Liver (tissue), 9 donors: ENCODE data around the gene LANCL1. TPM values are rescaled to one million over a fixed set of nuclear protein-coding genes. Genes with fewer than 3 reads are reported as not detected.

Source experiments
- DNase-seq: peaks from one replicate; pipeline ENCODE4 v3.0.0-alpha.2; 2017; ENCODE audit warnings: low spot score
- H3K27ac ChIP-seq, 2 donors: one replicate each; pipeline ENCODE4 v1.7.0; 2013; ENCODE audit warnings: inconsistent platforms in 2 of 2, low read length in 2 of 2, control low read depth in 1 of 2, low read depth in 1 of 2, mild to moderate bottlenecking in 1 of 2
- H3K27me3 ChIP-seq, 4 donors: one replicate each; pipeline versions ENCODE4 v1.6.1 to v1.7.0; 2013; ENCODE audit warnings: low read length in 3 of 4, inconsistent platforms in 1 of 4, mild to moderate bottlenecking in 1 of 4, moderate library complexity in 1 of 4; ENCODE audit not compliant: control insufficient read depth in 4 of 4, insufficient read depth in 4 of 4
- H3K36me3 ChIP-seq, 4 donors: one replicate each; pipeline versions ENCODE4 v1.6.1 to v1.7.0; 2013; ENCODE audit warnings: low read length in 3 of 4, mild to moderate bottlenecking in 3 of 4, low read depth in 1 of 4, moderate library complexity in 1 of 4; ENCODE audit not compliant: control insufficient read depth in 4 of 4, insufficient read depth in 3 of 4
- H3K4me1 ChIP-seq, 4 donors: one replicate each; pipeline versions ENCODE4 v1.6.1 to v1.7.0; 2013; ENCODE audit warnings: low read length in 3 of 4, mild to moderate bottlenecking in 3 of 4, moderate library complexity in 1 of 4; ENCODE audit not compliant: control insufficient read depth in 4 of 4, insufficient read depth in 4 of 4
- H3K4me3 ChIP-seq, 3 donors: one replicate each; pipeline versions ENCODE4 v1.6.1 to v1.7.0; 2013; ENCODE audit warnings: low read length in 3 of 3, control low read depth in 1 of 3, low read depth in 1 of 3, mild to moderate bottlenecking in 1 of 3
- H3K9ac ChIP-seq, 2 donors: one replicate each; pipeline ENCODE4 v1.7.0; 2013; ENCODE audit warnings: low read length in 2 of 2, mild to moderate bottlenecking in 2 of 2, moderate library complexity in 2 of 2, control low read depth in 1 of 2, low read depth in 1 of 2
- H3K9me3 ChIP-seq, 4 donors: one replicate each; pipeline versions ENCODE4 v1.6.1 to v1.7.0; 2013; ENCODE audit warnings: low read length in 3 of 4; ENCODE audit not compliant: control insufficient read depth in 4 of 4
- ATF3 ChIP-seq: IDR thresholded peaks from 2 replicates; pipeline ENCODE4 v1.6.1; 2016; ENCODE audit warnings: antibody characterized with exemption
- CTCF ChIP-seq: fragments of 150-350 bp; IDR thresholded peaks from 2 replicates; pipeline ENCODE4 v1.5.1; 2017; ENCODE audit warnings: improper control_type of control experiment, low read depth, low read length; ENCODE audit not compliant: missing input control
- EGR1 ChIP-seq, 2 donors: IDR thresholded peaks; 2 replicates each; pipeline ENCODE4 v1.6.1; 2016 to 2018; ENCODE audit warnings: antibody characterized with exemption in 2 of 2, low read depth in 2 of 2
- FOXA1 ChIP-seq: IDR thresholded peaks from 2 replicates; pipeline ENCODE4 v1.6.1; 2016; ENCODE audit warnings: antibody characterized with exemption
- FOXA2 ChIP-seq: IDR thresholded peaks from 2 replicates; pipeline ENCODE4 v1.6.1; 2016; ENCODE audit warnings: antibody characterized with exemption
- GABPA ChIP-seq, 2 donors: IDR thresholded peaks in 1 of 2; conservative IDR thresholded peaks in 1 of 2; 2 replicates each; pipeline ENCODE4 v1.6.1; 2016; ENCODE audit warnings: antibody characterized with exemption in 2 of 2, mild to moderate bottlenecking in 1 of 2, moderate library complexity in 1 of 2
- HNF4A ChIP-seq, 2 donors: conservative IDR thresholded peaks; 2 replicates each; pipeline ENCODE4 v1.6.1; 2016; ENCODE audit warnings: antibody characterized with exemption in 2 of 2, mild to moderate bottlenecking in 2 of 2
- HNF4G ChIP-seq: IDR thresholded peaks from 2 replicates; pipeline ENCODE4 v1.6.1; 2016; ENCODE audit warnings: antibody characterized with exemption
- JUND ChIP-seq, 2 donors: IDR thresholded peaks; 2 replicates each; pipeline ENCODE4 v1.6.1; 2016; ENCODE audit warnings: antibody characterized with exemption in 2 of 2
- MAX ChIP-seq: IDR thresholded peaks from 2 replicates; pipeline ENCODE4 v1.6.1; 2016; ENCODE audit warnings: antibody characterized with exemption
- NR2F2 ChIP-seq: IDR thresholded peaks from 2 replicates; pipeline ENCODE4 v1.6.1; 2016; ENCODE audit warnings: antibody characterized with exemption
- RAD21 ChIP-seq, 2 donors: IDR thresholded peaks; 2 replicates each; pipeline ENCODE4 v1.6.1; 2016; ENCODE audit warnings: antibody characterized with exemption in 2 of 2, mild to moderate bottlenecking in 2 of 2
- REST ChIP-seq: IDR thresholded peaks from 2 replicates; pipeline ENCODE4 v1.6.1; 2016; ENCODE audit warnings: antibody characterized with exemption, mild to moderate bottlenecking
- RXRA ChIP-seq, 2 donors: IDR thresholded peaks; 2 replicates each; pipeline ENCODE4 v1.6.1; 2017 to 2018; ENCODE audit warnings: antibody characterized with exemption in 2 of 2, mild to moderate bottlenecking in 1 of 2
- SP1 ChIP-seq: IDR thresholded peaks from 2 replicates; pipeline ENCODE4 v1.6.1; 2018; ENCODE audit warnings: antibody characterized with exemption, mild to moderate bottlenecking
- TAF1 ChIP-seq: conservative IDR thresholded peaks from 2 replicates; pipeline ENCODE4 v1.6.1; 2016; ENCODE audit warnings: antibody characterized with exemption, mild to moderate bottlenecking
- YY1 ChIP-seq: IDR thresholded peaks from 2 replicates; pipeline ENCODE4 v1.6.1; 2016; ENCODE audit warnings: antibody characterized with exemption, mild to moderate bottlenecking
- ZBTB33 ChIP-seq: IDR thresholded peaks from 2 replicates; pipeline ENCODE4 v1.6.1; 2016; ENCODE audit warnings: antibody characterized with exemption
- WGBS: extraction: QIAGEN DNeasy Blood & Tissue Kit; methylation state at CpG from one replicate; pipeline ENCODE4 v1.1.7; 2013; 5-methylcytosine and 5-hydroxymethylcytosine counted together
- polyA plus RNA-seq, 2 donors: library from polyadenylated mRNA; stranded (reverse) in 1 of 2; unstranded in 1 of 2; fragments of 200-250 nt in 1 of 2; fragments of >200 nt in 1 of 2; fragmentation: Nextera tagmentation in 1 of 2; extraction: Ambion mirVana in 1 of 2; gene quantifications; one replicate each; pipeline versions ENCODE4 v1.2.1 to v1.2.3, GENCODE V29; 2013 to 2015
- total RNA-seq, 2 donors: library from RNA; depleted of rRNA; stranded (reverse); fragments of >200 nt; gene quantifications; one replicate each; pipeline ENCODE4 v1.2.3, GENCODE V29; 2014
- donor health status: healthy.
- donor health status: healthy.
- donor health status: healthy.
- donor health status: healthy.
- donor health status: healthy.

The LANCL1 gene
- total and polyA plus RNA-seq, 4 donors: 7.2 to 21.0 (median 12.1) TPM

GRCh38 chr2:210456571-210456970 is 20.0 kb downstream of the LANCL1 start:
- H3K4me3 ChIP-seq: no peak overlapping the region
- H3K9me3 ChIP-seq: no peaks in the 10 kb centered on the region
- peaks cover 3 to 20% (median 13%) of the 10 kb centered on the region in 4 donors for H3K36me3 ChIP-seq
- no peak overlapping the region for H3K9ac ChIP-seq
- no peak for DNase-seq
- 97% methylated on average over 1 of the region's 1 CpG for WGBS
- no peaks in the 10 kb centered on the region for H3K27me3 ChIP-seq
- no peaks in the 10 kb centered on the region for H3K4me1 ChIP-seq
- TF ChIP-seq HNF4G (no peak), SP1 (no peak), FOXA2 (no peak), NR2F2 (no peak), RAD21 (IDR thresholded peaks at IDR 0.05) (no peak), FOXA1 (no peak), MAX (no peak), EGR1 (IDR thresholded peaks at IDR 0.05; ENCODE audit: low read depth in 2 of 2) (no peak), GABPA (IDR thresholded peaks at IDR 0.05 in 1 of 2, conservative IDR thresholded peaks at IDR 0.05 in 1 of 2) (no peak), ZBTB33 (no peak), REST (no peak), ATF3 (no peak), JUND (IDR thresholded peaks at IDR 0.05) (no peak), HNF4A (conservative IDR thresholded peaks at IDR 0.05) (no peak), YY1 (no peak), RXRA (IDR thresholded peaks at IDR 0.05) (no peak), CTCF (no peak)
- no peak overlapping the region for H3K27ac ChIP-seq

- Histone ChIP-seq H3K9ac (no peak overlapping the region), H3K36me3 (peaks cover 3 to 20% (median 12%) of the 10 kb centered on the region in 4 donors), H3K9me3 (no peaks in the 10 kb centered on the region), H3K27ac (no peak overlapping the region), H3K4me1 (no peaks in the 10 kb centered on the region), H3K4me3 (no peak overlapping the region), H3K27me3 (no peaks in the 10 kb centered on the region)
- DNase-seq: no peak
- TF ChIP-seq MAX (no peak), CTCF (no peak), HNF4G (no peak), REST (no peak), TAF1 (no peak), FOXA2 (no peak), GABPA (IDR thresholded peaks at IDR 0.05 in 1 of 2, conservative IDR thresholded peaks at IDR 0.05 in 1 of 2) (no peak)
- WGBS: 90% methylated on average over 8 of the region's 8 CpGs
These were observed 22.2 kb downstream of the LANCL1 start for GRCh38 chr2:210454336-210454735.
